MM.1S (cell line): Measurements from ENCODE around the gene ARHGEF37.
A peak's percentile ranks its signal among the peaks of the same experiment; 100 is the strongest.
"Not testable (repeated sequence)": the region's sequence is repeated elsewhere in the genome, so short reads cannot be mapped to it uniquely, and the experiment has no call there.

ENCODE experiments used
- DNase-seq: peaks from one replicate; pipeline ENCODE4 v3.0.0-alpha.2; 2015
- H2AFZ ChIP-seq: fragments of 300-600 bp; sonication (generic); 2 replicates; pipeline ENCODE4 v1.6.0; 2016; ENCODE audit warnings: antibody characterized with exemption, low read length
- H3F3A ChIP-seq: fragments of 300-600 bp; sonication (generic); 2 replicates; pipeline ENCODE4 v1.6.1; 2016; ENCODE audit warnings: mild to moderate bottlenecking, antibody characterized with exemption, low read length, moderate library complexity, mixed read lengths; ENCODE audit not compliant: insufficient read depth
- H3K27ac ChIP-seq: fragments of 300-600 bp; sonication (generic); 2 replicates; pipeline ENCODE4 v1.5.1; 2016; ENCODE audit warnings: mild to moderate bottlenecking, low read length
- H3K27me3 ChIP-seq: fragments of 300-600 bp; sonication (generic); replicated peaks from 2 replicates; pipeline ENCODE4 v1.6.0; 2016; ENCODE audit warnings: low read length; ENCODE audit not compliant: insufficient read depth
- H3K36me3 ChIP-seq: fragments of 300-600 bp; sonication (generic); replicated peaks from 2 replicates; pipeline ENCODE4 v1.6.1; 2016; ENCODE audit warnings: mild to moderate bottlenecking, low read length, mixed read lengths; ENCODE audit not compliant: insufficient read depth
- H3K4me1 ChIP-seq: fragments of 300-600 bp; sonication (generic); 2 replicates; pipeline ENCODE4 v1.6.1; 2016; ENCODE audit warnings: low read length, mixed read lengths
- H3K4me2 ChIP-seq: fragments of 300-600 bp; sonication (generic); 2 replicates; pipeline ENCODE4 v1.6.0; 2016; ENCODE audit warnings: low read depth, low read length
- H3K4me3 ChIP-seq: fragments of 300-600 bp; sonication (generic); 2 replicates; pipeline ENCODE4 v1.5.1; 2016; ENCODE audit warnings: low read length, mixed read lengths
- H3K79me2 ChIP-seq: fragments of 300-600 bp; sonication (generic); 2 replicates; pipeline ENCODE4 v1.6.1; 2016; ENCODE audit warnings: mixed run types, low read length, mixed read lengths
- H3K9ac ChIP-seq: fragments of 300-600 bp; sonication (generic); 2 replicates; pipeline ENCODE4 v1.6.1; 2016; ENCODE audit warnings: low read length, mixed read lengths
- H3K9me2 ChIP-seq: fragments of 300-600 bp; sonication (generic); replicated peaks from 2 replicates; pipeline ENCODE4 v1.6.1; 2016; ENCODE audit warnings: mild to moderate bottlenecking, low read length, mixed read lengths; ENCODE audit not compliant: insufficient read depth
- H3K9me3 ChIP-seq: fragments of 300-600 bp; sonication (generic); replicated peaks from 2 replicates; pipeline ENCODE4 v1.6.1; 2016; ENCODE audit warnings: mild to moderate bottlenecking, low read length, mixed read lengths; ENCODE audit not compliant: insufficient read depth
- H4K20me1 ChIP-seq: fragments of 300-600 bp; sonication (generic); 2 replicates; pipeline ENCODE4 v1.6.1; 2016; ENCODE audit warnings: mild to moderate bottlenecking, low read length, moderate library complexity, mixed read lengths; ENCODE audit not compliant: insufficient read depth
- EZH2 ChIP-seq: fragments of 300-600 bp; sonication (generic); optimal IDR thresholded peaks from 2 replicates; pipeline ENCODE3; 2017; ENCODE audit warnings: low read depth, mild to moderate bottlenecking, antibody characterized with exemption, low read length, mixed read lengths
- EZH2phosphoT487 ChIP-seq: fragments of 300-600 bp; sonication (generic); IDR thresholded peaks from 2 replicates; pipeline ENCODE4 v1.6.1; 2018; ENCODE audit warnings: antibody characterized with exemption, low read length
- TF ChIP-seq, protein P1 (sequence below): fragments of 300-600 bp; sonication (generic); IDR thresholded peaks from 2 replicates; pipeline ENCODE4 v1.5.1; 2016; ENCODE audit warnings: antibody characterized with exemption, low read length, mixed read lengths

The ARHGEF37 gene, protein sequence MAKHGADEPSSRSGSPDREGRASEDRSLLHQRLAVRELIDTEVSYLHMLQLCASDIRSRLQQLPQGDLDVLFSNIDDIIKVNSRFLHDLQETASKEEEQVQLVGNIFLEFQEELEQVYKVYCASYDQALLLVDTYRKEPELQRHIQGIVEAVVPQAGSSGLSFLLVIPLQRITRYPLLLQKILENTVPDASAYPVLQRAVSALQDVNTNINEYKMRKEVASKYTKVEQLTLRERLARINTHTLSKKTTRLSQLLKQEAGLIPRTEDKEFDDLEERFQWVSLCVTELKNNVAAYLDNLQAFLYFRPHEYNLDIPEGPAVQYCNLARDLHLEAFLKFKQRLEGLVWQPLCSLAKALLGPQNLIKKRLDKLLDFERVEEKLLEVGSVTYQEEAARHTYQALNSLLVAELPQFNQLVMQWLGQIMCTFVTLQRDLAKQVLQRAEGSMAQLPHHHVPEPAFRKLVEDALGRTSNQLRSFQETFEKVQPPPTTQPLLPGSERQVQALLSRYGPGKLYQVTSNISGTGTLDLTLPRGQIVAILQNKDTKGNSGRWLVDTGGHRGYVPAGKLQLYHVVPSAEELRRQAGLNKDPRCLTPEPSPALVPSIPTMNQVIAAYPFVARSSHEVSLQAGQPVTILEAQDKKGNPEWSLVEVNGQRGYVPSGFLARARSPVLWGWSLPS

DNA sequence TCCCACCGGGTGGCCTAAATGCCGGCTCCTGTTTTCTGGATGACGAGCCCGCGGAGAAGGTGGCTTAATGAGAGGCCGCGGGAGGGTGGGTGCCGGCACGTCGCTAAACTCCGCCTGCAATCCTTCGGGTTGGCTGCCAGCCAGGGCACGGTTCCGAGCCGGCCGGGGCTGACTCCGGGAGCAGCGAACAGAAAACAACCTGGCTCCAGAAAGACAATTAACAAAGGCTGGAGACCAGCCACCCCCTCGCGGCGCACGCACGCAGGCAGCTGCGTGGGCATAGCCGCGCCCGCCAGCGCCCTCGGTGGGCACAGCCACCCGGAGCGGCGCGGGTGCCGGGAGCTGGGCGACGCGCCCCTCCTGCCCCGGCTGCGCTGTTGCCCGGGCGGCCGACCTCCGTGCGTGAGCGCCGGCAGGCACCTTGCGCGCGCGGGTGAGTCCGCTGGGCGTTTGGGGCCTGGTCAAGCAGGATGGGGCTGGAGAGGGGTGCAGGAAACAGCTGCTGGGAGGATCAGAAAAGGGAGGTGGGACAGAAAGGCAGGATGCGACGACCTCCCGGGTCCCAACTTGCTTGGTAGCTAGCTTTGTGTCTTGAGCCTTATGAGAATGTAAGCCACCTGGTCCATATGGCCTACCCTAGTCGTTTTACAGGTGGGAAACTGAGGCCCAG lies at the start of gene ARHGEF37:
Gene ARHGEF37 (plus strand): TSS at position 307 of the 670 bp plus-strand sequence. CDS start 16,272 bp downstream, outside the sequence.
- Histone ChIP-seq H3K9ac (peak within 1 kb of the TSS; percentile 50), H4K20me1 (no peaks in the 10 kb centered on the region), H3K4me2 (peak within 1 kb of the TSS; percentile 74), H3K4me3 (peak within 1 kb of the TSS; percentile 59), H3F3A (no peaks in the 10 kb centered on the region), H3K4me1 (peaks cover 10% of the 10 kb centered on the region), H3K9me2 (no peaks in the 10 kb centered on the region), H2AFZ (peak within 1 kb of the TSS; percentile 76), H3K79me2 (no peaks in the 10 kb centered on the region), H3K9me3 (no peaks in the 10 kb centered on the region), H3K27ac (peak within 1 kb of the TSS; percentile 36; the same call in 1 of the 2 replicates), H3K36me3 (no peaks in the 10 kb centered on the region), H3K27me3 (no peaks in the 10 kb centered on the region)
- TF ChIP-seq, protein P1, sequence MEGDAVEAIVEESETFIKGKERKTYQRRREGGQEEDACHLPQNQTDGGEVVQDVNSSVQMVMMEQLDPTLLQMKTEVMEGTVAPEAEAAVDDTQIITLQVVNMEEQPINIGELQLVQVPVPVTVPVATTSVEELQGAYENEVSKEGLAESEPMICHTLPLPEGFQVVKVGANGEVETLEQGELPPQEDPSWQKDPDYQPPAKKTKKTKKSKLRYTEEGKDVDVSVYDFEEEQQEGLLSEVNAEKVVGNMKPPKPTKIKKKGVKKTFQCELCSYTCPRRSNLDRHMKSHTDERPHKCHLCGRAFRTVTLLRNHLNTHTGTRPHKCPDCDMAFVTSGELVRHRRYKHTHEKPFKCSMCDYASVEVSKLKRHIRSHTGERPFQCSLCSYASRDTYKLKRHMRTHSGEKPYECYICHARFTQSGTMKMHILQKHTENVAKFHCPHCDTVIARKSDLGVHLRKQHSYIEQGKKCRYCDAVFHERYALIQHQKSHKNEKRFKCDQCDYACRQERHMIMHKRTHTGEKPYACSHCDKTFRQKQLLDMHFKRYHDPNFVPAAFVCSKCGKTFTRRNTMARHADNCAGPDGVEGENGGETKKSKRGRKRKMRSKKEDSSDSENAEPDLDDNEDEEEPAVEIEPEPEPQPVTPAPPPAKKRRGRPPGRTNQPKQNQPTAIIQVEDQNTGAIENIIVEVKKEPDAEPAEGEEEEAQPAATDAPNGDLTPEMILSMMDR: no peak
- TF ChIP-seq EZH2 (no peak), EZH2phosphoT487 (no peak)
- DNase-seq: no peak

DNA sequence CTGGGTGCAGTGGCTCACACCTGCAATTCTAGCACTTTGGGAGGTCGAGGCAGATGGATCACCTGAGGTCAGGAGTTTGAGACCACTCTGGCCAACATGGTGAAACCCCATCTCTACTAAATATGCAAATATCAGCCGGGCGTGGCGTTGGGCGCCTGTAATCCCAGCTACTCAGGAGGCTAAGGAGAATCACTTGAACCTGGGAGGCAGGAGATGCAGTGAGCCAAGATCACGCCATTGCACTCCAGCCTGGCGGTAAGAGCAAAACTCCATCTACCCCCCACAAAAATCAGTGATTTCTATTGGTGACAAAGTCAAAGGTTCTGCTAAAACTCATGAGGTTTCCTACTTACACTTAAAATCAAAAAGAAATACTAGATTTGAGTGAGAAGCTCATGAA lies 48.9 kb upstream of the ARHGEF37 start:
- Histone ChIP-seq H3K27ac (no peak overlapping the region), H2AFZ (no peak overlapping the region), H3K9me3 (no peaks in the 10 kb centered on the region), H3F3A (no peaks in the 10 kb centered on the region), H4K20me1 (peaks cover 73% of the 10 kb centered on the region), H3K9ac (no peak overlapping the region), H3K79me2 (peaks cover 100% of the 10 kb centered on the region), H3K4me2 (no peak overlapping the region), H3K4me3 (no peak overlapping the region), H3K36me3 (no peaks in the 10 kb centered on the region; the same call in 1 of the 2 replicates), H3K9me2 (no peaks in the 10 kb centered on the region), H3K27me3 (no peaks in the 10 kb centered on the region), H3K4me1 (no peaks in the 10 kb centered on the region)
- no peak for DNase-seq
- TF ChIP-seq EZH2phosphoT487 (no peak), EZH2 (no peak)
- TF ChIP-seq, protein P1: no peak

DNA sequence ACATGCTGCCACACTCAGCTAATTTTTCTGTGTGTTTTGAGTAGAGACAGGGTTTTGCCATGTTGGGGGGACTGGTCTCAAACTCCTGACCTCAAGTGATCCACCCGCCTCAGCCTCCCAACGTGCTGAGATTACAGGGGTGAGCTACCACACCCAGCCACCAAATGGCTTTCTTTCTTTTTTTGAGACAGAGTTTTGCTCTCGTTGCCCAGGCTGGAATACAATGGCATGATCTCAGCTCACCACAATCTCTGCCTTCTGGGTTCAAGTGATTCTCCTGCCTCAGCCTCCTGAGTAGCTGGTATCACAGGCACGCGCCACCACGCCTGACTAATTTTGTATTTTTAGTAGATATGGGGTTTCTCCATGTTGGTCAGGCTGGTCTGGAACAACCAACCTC lies 45.5 kb upstream of the ARHGEF37 start:
- not testable (repeated sequence) for H3K36me3 ChIP-seq, H3K9me2 ChIP-seq, DNase-seq, H3K27ac ChIP-seq, H3F3A ChIP-seq, H2AFZ ChIP-seq, H3K9me3 ChIP-seq, H3K4me2 ChIP-seq, H3K4me3 ChIP-seq, H3K4me1 ChIP-seq, H3K27me3 ChIP-seq, H3K9ac ChIP-seq
- Histone ChIP-seq H3K79me2 (peaks cover 99% of the 10 kb centered on the region), H4K20me1 (peaks cover 60% of the 10 kb centered on the region)
